ENCODE measurements around the gene MDC1. TPM values are rescaled to one million over a fixed set of nuclear protein-coding genes. Genes with fewer than 3 reads are reported as not detected.

Gene MDC1
- total RNA-seq, 1 donor from 2014 or later = 4.1 TPM

- FAIRE-seq = no peak
- no peak for DNase-seq (ENCODE audit: low spot score in 2 of 2)
Observed at GRCh38 chr6:30656513-30656912, 60.6 kb downstream of the MDC1 start.

- no peak for DNase-seq (ENCODE audit: low spot score in 2 of 2)
- FAIRE-seq = no peak
Observed at GRCh38 chr6:30655743-30656094, 61.4 kb downstream of the MDC1 start.

DNA sequence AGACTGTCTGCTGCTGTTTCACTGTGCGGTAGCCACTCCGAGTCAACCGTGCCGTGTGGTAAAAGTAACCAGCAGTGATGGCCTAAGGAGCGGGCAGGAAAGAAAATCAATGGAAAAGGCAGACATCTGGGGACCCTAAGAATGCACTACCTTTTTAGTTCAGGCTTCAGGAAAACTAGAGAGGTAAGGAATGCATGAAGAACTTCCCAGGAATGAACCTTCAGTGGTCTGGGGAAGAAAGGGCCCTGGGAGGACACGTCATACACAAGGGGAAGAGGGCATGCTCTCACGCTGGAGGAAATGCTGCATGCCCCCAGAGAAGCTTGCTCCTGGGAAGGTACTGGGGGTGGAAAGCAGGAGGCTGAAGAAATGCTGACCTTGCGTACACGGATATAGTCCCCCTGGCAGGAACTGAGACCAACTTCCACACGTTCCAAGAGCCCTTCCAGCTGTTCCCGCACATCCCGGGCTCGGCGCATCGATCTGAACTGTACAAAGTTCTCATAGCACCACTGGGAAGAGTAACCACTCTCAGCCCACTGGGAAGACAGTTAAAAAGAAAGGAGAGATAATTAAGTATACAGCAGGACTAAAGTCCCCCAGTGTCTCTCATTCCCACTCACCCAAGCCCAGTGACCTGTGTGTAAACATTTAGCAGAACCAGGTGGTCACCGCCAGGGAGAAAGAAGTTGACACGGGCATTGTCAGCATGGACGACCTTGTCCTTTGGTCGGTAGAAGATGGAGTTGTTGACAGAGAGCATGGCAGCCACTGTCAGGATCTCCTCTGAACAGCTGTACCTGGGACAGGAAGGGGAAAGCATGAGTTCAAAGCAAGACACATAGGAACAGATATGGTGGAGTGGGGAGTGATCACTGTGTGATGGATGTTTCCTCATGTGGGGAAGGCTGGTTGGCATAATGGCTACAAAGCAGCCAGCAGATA lies 62.0 kb downstream of the MDC1 start:
- FAIRE-seq (no peak), DNase-seq (ENCODE audit: low spot score in 2 of 2) (no peak)

DNA sequence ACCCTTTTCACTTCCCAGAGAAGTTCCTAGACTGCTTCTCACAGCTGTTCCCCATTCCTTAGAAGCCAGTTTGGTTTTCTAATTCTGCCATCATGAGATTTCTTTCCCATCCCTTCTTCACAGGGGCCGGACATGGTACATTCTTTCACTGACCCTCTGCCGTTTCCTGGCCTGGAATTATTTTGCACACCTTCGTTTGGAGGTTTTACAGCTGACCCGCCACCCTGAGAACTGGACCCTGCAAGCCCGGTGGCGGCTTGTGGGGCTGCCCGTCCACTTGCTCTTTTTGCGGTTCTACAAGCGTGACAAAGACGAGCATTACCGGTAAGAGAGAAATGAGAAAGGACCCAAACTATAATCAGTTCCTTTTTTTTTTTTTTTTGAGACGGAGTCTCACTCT lies 65.9 kb downstream of the MDC1 start:
- FAIRE-seq (no peak), DNase-seq (ENCODE audit: low spot score in 2 of 2) (no peak)

Small RNAs within 50 kb of the gene (small RNA-seq; reads per million reads assigned to genes)
- gene RF00019 (not detected), gene RN7SL353P (not detected)

Other genes with a start within 250 kb of the MDC1 start
- gene HLA-E, start 227.8 kb downstream of the MDC1 start, total RNA-seq = 25.7 TPM
- 28.1 TPM for gene GNL1, start 160.8 kb downstream of the MDC1 start, total RNA-seq
- 12.2 TPM for gene PRR3, start 160.0 kb downstream of the MDC1 start, total RNA-seq
- 18.8 TPM for gene ABCF1, start 145.8 kb downstream of the MDC1 start, total RNA-seq
- gene PPP1R10, start 100.0 kb downstream of the MDC1 start, total RNA-seq = 43.6 TPM
- gene MRPS18B, start 99.4 kb downstream of the MDC1 start, total RNA-seq = 53.0 TPM
- 40.4 TPM for gene ATAT1, start 90.4 kb downstream of the MDC1 start, total RNA-seq
- gene C6orf136, start 70.1 kb downstream of the MDC1 start, total RNA-seq = 23.2 TPM
- gene DHX16, start 44.3 kb downstream of the MDC1 start, total RNA-seq = 22.4 TPM
- gene PPP1R18, start 30.6 kb downstream of the MDC1 start, total RNA-seq = 44.0 TPM
- gene NRM, start 26.3 kb downstream of the MDC1 start, total RNA-seq = 0.41 TPM
- gene TUBB, start 3.1 kb upstream of the MDC1 start, total RNA-seq = 1,325 TPM
- 46.9 TPM for gene FLOT1, start 25.4 kb upstream of the MDC1 start, total RNA-seq
- gene IER3, start 27.3 kb upstream of the MDC1 start, total RNA-seq = 2.4 TPM
- gene DDR1, start 167.2 kb upstream of the MDC1 start, total RNA-seq = 106 TPM
- gene GTF2H4, start 190.9 kb upstream of the MDC1 start, total RNA-seq = 15.5 TPM
- 22.4 TPM for gene VARS2, start 197.0 kb upstream of the MDC1 start, total RNA-seq
- not detected for gene SFTA2, start 214.9 kb upstream of the MDC1 start, total RNA-seq
- gene MUCL3, start 223.7 kb upstream of the MDC1 start, total RNA-seq = not detected

Measured in frontal cortex (tissue), 4 donors.